ENCODE results near the gene CLDND1. TPM values are rescaled to one million over a fixed set of nuclear protein-coding genes. Genes with fewer than 3 reads are reported as not detected.

The CLDND1 gene
- total RNA-seq, 1 donor from 2014 or later = 124 TPM

- TF ChIP-seq, protein P1, sequence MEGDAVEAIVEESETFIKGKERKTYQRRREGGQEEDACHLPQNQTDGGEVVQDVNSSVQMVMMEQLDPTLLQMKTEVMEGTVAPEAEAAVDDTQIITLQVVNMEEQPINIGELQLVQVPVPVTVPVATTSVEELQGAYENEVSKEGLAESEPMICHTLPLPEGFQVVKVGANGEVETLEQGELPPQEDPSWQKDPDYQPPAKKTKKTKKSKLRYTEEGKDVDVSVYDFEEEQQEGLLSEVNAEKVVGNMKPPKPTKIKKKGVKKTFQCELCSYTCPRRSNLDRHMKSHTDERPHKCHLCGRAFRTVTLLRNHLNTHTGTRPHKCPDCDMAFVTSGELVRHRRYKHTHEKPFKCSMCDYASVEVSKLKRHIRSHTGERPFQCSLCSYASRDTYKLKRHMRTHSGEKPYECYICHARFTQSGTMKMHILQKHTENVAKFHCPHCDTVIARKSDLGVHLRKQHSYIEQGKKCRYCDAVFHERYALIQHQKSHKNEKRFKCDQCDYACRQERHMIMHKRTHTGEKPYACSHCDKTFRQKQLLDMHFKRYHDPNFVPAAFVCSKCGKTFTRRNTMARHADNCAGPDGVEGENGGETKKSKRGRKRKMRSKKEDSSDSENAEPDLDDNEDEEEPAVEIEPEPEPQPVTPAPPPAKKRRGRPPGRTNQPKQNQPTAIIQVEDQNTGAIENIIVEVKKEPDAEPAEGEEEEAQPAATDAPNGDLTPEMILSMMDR (IDR thresholded peaks at IDR 0.05; ENCODE audit: insufficient read depth, low read length, poor library complexity, severe bottlenecking) = no peak
- Histone ChIP-seq H3K27me3 (ENCODE audit: control insufficient read depth, insufficient read depth, low read length) (no peaks in the 10 kb centered on the region), H3K4me3 (ENCODE audit: low read depth, low read length) (no peak overlapping the region), H3K36me3 (ENCODE audit: control insufficient read depth, insufficient read depth, low read length) (no peaks in the 10 kb centered on the region)
- no peak for DNase-seq (ENCODE audit: low read depth)
Observed at GRCh38 chr3:98534734-98535133, 12.0 kb upstream of the CLDND1 start.

DNA sequence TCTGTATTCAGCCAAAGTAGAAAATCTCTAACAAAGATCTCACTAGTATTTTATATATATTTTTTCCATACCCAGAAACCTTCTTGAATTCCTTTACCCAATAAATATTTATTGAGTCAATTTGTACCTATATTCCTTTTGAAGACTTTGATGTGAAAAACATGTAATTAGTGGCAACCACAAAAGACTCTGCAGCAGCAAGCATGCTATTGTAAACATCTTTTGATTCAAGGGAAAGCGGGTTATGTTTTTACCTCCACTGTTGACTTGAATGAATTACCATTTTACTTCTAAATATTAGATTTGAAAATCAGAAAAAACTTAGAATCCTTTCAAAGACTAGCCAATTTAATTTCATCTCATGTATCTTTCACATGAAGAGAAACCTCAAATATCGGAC lies 11.5 kb upstream of the CLDND1 start:
- H3K4me3 ChIP-seq (ENCODE audit: low read depth, low read length) = no peak overlapping the region
- H3K36me3 ChIP-seq (ENCODE audit: control insufficient read depth, insufficient read depth, low read length) = no peaks in the 10 kb centered on the region
- no peaks in the 10 kb centered on the region for H3K27me3 ChIP-seq (ENCODE audit: control insufficient read depth, insufficient read depth, low read length)
- TF ChIP-seq, protein P1 (IDR thresholded peaks at IDR 0.05; ENCODE audit: insufficient read depth, low read length, poor library complexity, severe bottlenecking) = no peak
- no peak for DNase-seq (ENCODE audit: low read depth)

- no peaks in the 10 kb centered on the region for H3K36me3 ChIP-seq (ENCODE audit: control insufficient read depth, insufficient read depth, low read length)
- H3K4me3 ChIP-seq (ENCODE audit: low read depth, low read length) = no peak overlapping the region
- TF ChIP-seq, protein P1 (IDR thresholded peaks at IDR 0.05; ENCODE audit: insufficient read depth, low read length, poor library complexity, severe bottlenecking) = no peak
- DNase-seq (ENCODE audit: low read depth) = no peak
- H3K27me3 ChIP-seq (ENCODE audit: control insufficient read depth, insufficient read depth, low read length) = no peaks in the 10 kb centered on the region
Observed at GRCh38 chr3:98532709-98533571, 10.2 kb upstream of the CLDND1 start.

GRCh38 chr3:98532275-98532637 lies 9.6 kb upstream of the CLDND1 start:
- TF ChIP-seq, protein P1 (IDR thresholded peaks at IDR 0.05; ENCODE audit: insufficient read depth, low read length, poor library complexity, severe bottlenecking) = no peak
- DNase-seq (ENCODE audit: low read depth) = no peak
- Histone ChIP-seq H3K4me3 (ENCODE audit: low read depth, low read length) (no peak overlapping the region), H3K36me3 (ENCODE audit: control insufficient read depth, insufficient read depth, low read length) (no peaks in the 10 kb centered on the region), H3K27me3 (ENCODE audit: control insufficient read depth, insufficient read depth, low read length) (no peaks in the 10 kb centered on the region)

- DNase-seq (ENCODE audit: low read depth) = no peak
- TF ChIP-seq, protein P1 (IDR thresholded peaks at IDR 0.05; ENCODE audit: insufficient read depth, low read length, poor library complexity, severe bottlenecking) = no peak
- no peaks in the 10 kb centered on the region for H3K36me3 ChIP-seq (ENCODE audit: control insufficient read depth, insufficient read depth, low read length)
- H3K4me3 ChIP-seq (ENCODE audit: low read depth, low read length) = no peak within 1 kb of the TSS
- no peaks in the 10 kb centered on the region for H3K27me3 ChIP-seq (ENCODE audit: control insufficient read depth, insufficient read depth, low read length)
Observed at GRCh38 chr3:98531622-98532274, 9.0 kb upstream of the CLDND1 start, which contains the start of gene GPR15. Gene GPR15, plus strand, starts transcription at chr3:98531978. Its CDS starts 56 bp downstream, at chr3:98532034.

Measured in kidney epithelial cell (primary cell).